KMS-11 (cell line): Measurements from ENCODE around the gene FOXF1.

Experiments
- H2AFZ ChIP-seq: fragments of 200-600 bp; sonication (generic); 2 replicates; pipeline ENCODE4 v1.6.1; 2016; ENCODE audit warnings: antibody characterized with exemption, mixed run types, low read depth
- H3K27ac ChIP-seq: fragments of 200-600 bp; sonication (generic); 2 replicates; pipeline ENCODE4 v1.6.1; 2016; ENCODE audit warnings: mild to moderate bottlenecking, mixed run types
- H3K27me3 ChIP-seq: fragments of 200-600 bp; sonication (generic); 2 replicates; pipeline ENCODE4 v1.6.1; 2017; ENCODE audit warnings: mild to moderate bottlenecking, low read depth, mixed run types, moderate library complexity; ENCODE audit not compliant: insufficient read depth
- H3K36me3 ChIP-seq: fragments of 200-600 bp; sonication (generic); 2 replicates; pipeline ENCODE4 v1.6.1; 2017; ENCODE audit warnings: mild to moderate bottlenecking, mixed run types; ENCODE audit not compliant: insufficient read depth
- H3K4me1 ChIP-seq: fragments of 200-600 bp; sonication (generic); 2 replicates; pipeline ENCODE4 v1.6.1; 2016; ENCODE audit warnings: mild to moderate bottlenecking, low read depth, mixed run types; ENCODE audit not compliant: poor library complexity, severe bottlenecking
- H3K4me2 ChIP-seq: fragments of 200-600 bp; sonication (generic); 2 replicates; pipeline ENCODE4 v1.7.0; 2016; ENCODE audit warnings: mild to moderate bottlenecking, mixed run types
- H3K4me3 ChIP-seq: fragments of 200-600 bp; sonication (generic); IDR thresholded peaks from 2 replicates; pipeline ENCODE4 v1.6.1; 2017; ENCODE audit warnings: low read depth, low read length, mixed read lengths; ENCODE audit not compliant: insufficient read depth
- H3K79me2 ChIP-seq: fragments of 200-600 bp; sonication (generic); 2 replicates; pipeline ENCODE4 v1.6.1; 2016; ENCODE audit warnings: low read depth, mixed run types; ENCODE audit not compliant: insufficient read depth
- H3K9ac ChIP-seq: fragments of 200-600 bp; sonication (generic); 2 replicates; pipeline ENCODE4 v1.6.1; 2016; ENCODE audit warnings: mild to moderate bottlenecking, mixed run types
- H4K20me1 ChIP-seq: fragments of 200-600 bp; sonication (generic); 2 replicates; pipeline ENCODE4 v1.6.1; 2016; ENCODE audit warnings: mild to moderate bottlenecking, mixed run types; ENCODE audit not compliant: insufficient read depth
- CTCF ChIP-seq: fragments of 200-600 bp; sonication (generic); conservative IDR thresholded peaks from 2 replicates; pipeline ENCODE4 v1.6.1; 2017; ENCODE audit warnings: low read depth, mild to moderate bottlenecking, antibody characterized with exemption, low read length, moderate library complexity, mixed read lengths

FOXF1 gene

DNA sequence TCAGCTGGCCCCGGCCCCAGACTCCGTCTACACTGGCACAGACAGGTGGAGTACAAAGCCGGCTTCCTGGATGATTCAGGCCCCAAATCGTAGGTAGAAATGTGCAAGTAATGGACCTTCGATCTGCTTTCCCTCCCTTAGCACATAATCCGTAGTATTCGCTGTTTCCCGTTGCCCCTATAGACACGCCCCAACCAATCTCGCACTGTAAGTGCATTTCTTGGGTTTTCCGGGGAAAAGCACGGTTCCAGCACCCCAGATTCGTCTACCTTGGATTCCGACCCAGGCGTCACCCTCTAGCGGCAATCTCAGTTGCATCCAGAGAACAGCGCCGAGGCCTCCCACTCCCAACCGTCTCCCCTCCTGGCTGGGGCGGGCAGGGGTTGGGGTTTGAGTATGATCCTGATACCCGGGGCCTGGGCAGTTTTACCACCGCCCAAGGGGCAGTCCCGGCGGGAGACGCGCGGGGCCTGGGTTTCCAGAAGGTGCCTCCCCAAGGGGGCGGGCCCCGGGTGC lies 12.1 kb upstream of the FOXF1 start:
- Histone ChIP-seq H3K4me1 (no peaks in the 10 kb centered on the region), H3K9ac (no peak overlapping the region), H3K4me3 (no peak overlapping the region), H3K27ac (no peak overlapping the region), H2AFZ (no peak overlapping the region), H3K79me2 (no peaks in the 10 kb centered on the region), H3K36me3 (no peaks in the 10 kb centered on the region), H3K27me3 (peaks cover 62% of the 10 kb centered on the region), H3K4me2 (no peak overlapping the region), H4K20me1 (no peaks in the 10 kb centered on the region)
- TF ChIP-seq CTCF, result no peak

- Histone ChIP-seq H3K27ac (no peak overlapping the region), H3K27me3 (peaks cover 63% of the 10 kb centered on the region), H4K20me1 (no peaks in the 10 kb centered on the region), H3K79me2 (no peaks in the 10 kb centered on the region), H3K9ac (no peak overlapping the region), H2AFZ (no peak overlapping the region), H3K36me3 (no peaks in the 10 kb centered on the region), H3K4me1 (no peaks in the 10 kb centered on the region), H3K4me2 (no peak overlapping the region), H3K4me3 (no peak overlapping the region)
- no peak for TF ChIP-seq CTCF
Measured at GRCh38 chr16:86498671-86499439, 11.5 kb upstream of the FOXF1 start.

GRCh38 chr16:86499440-86499786 lies 10.9 kb upstream of the FOXF1 start:
- TF ChIP-seq CTCF, result no peak
- Histone ChIP-seq H3K36me3 (no peaks in the 10 kb centered on the region), H3K27ac (no peak overlapping the region), H4K20me1 (no peaks in the 10 kb centered on the region), H3K4me3 (no peak overlapping the region), H3K79me2 (no peaks in the 10 kb centered on the region), H3K27me3 (peaks cover 64% of the 10 kb centered on the region), H2AFZ (no peak overlapping the region), H3K4me1 (no peaks in the 10 kb centered on the region), H3K9ac (no peak overlapping the region), H3K4me2 (no peak overlapping the region)

DNA sequence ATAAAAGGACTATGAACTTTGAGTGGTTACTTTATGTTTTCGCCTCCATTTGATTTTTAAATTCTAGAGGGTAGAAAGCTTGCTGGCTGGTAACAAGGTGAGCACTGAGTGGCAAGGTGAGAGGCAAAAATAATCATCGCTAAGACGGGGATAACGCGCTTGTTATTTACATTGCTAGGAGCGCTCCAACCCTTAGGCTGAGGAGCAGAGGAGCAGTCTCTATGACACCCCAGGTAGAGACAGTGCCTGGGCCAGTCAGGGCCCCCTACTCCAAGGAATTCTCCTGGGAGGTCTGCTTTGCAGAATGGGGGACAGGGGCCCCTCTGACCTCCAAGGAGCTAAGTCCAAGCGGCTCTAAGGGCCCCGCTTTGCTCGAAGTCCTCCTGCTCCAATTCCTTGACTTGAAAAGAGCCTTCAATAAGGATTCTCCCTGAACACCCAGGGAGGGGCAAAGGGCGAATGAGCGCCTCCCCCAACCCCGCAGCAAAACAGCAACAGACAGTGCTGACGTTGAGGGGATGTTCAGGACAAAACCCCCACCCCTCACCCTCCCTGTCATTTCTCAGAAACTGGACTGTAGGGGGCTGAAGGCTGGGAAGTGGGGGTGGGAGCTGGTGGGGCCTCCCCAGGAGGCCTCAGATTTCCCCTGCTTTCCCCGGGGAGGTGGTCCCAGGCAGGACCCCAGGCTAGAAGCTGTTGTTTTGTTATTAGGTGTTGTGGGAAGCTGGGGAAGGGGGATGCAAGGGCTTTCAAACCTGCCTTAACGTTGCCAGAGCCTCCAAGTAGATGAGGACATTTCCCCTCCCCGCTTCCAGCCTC lies 10.2 kb upstream of the FOXF1 start:
- Histone ChIP-seq H3K27ac (no peak overlapping the region), H3K4me2 (no peak overlapping the region), H3K4me3 (no peak overlapping the region), H3K9ac (no peak overlapping the region), H3K4me1 (no peaks in the 10 kb centered on the region), H2AFZ (no peak overlapping the region), H3K27me3 (peaks cover 66% of the 10 kb centered on the region), H3K36me3 (no peaks in the 10 kb centered on the region), H4K20me1 (no peaks in the 10 kb centered on the region), H3K79me2 (no peaks in the 10 kb centered on the region)
- no peak for TF ChIP-seq CTCF
